GM19467 (cell line): ENCODE results near the gene DNAAF5.

Experiments
- ATAC-seq: cut with Tn5 transposase; IDR thresholded peaks from one replicate; pipeline ENCODE4 v1.9.1; 2021; ENCODE audit warnings: mild to moderate bottlenecking, moderate library complexity; ENCODE audit not compliant: unreplicated experiment

Gene DNAAF5

DNA sequence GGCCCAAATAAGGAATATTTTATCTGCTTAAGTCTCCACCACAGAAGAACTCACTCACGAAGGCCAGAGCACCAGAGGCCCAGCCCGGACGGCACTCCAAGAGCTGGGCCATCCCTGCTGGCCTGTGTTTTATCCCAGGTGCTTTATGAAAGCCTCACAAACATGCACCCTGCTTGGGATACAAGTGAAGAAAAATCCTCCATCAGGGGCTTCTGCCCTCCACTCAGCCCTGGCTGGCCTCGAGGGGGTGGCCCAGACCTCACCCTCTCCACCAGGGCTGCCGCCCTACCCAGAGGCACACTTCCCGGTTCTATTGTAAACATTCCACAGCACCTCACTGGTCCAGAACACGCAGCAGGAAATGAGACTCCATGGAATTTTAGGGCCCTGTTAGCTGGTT lies 19.8 kb upstream of the DNAAF5 start:
- no peak for ATAC-seq

DNA sequence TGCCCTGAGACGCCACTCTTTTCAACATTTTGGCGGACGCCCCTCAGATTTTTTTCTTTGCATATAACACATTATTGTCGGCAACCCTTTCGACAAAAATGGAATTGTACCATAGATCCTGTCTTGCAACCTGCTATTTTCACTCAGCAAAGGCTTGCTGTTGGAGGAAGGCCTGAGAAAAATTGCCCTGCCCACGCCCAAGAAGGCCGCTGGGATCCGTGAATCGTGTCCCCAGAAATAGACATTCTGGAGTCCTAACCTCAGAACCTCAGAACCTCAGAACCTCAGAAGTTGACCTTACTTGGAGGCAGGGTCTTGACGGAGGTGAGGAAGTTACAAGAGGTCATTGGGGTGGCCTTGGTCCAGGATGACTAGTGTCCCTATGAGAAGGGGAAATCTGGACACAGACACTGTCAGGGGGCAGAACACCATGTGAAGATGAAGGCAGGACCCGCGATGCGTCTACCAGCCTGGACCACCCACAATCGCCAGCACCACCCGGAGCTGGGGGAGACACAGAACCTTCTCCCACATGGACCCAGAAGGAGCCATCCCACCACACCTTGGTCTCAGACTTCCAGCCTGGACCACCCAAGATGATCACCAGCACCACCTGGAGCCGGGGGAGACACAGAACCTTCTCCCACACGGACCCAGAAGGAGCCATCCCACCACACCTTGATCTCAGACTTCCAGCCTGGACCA lies 19.1 kb upstream of the DNAAF5 start:
- no peak for ATAC-seq

- ATAC-seq: no peak
Measured at GRCh38 chr7:710161-710560, 16.3 kb upstream of the DNAAF5 start.

DNA sequence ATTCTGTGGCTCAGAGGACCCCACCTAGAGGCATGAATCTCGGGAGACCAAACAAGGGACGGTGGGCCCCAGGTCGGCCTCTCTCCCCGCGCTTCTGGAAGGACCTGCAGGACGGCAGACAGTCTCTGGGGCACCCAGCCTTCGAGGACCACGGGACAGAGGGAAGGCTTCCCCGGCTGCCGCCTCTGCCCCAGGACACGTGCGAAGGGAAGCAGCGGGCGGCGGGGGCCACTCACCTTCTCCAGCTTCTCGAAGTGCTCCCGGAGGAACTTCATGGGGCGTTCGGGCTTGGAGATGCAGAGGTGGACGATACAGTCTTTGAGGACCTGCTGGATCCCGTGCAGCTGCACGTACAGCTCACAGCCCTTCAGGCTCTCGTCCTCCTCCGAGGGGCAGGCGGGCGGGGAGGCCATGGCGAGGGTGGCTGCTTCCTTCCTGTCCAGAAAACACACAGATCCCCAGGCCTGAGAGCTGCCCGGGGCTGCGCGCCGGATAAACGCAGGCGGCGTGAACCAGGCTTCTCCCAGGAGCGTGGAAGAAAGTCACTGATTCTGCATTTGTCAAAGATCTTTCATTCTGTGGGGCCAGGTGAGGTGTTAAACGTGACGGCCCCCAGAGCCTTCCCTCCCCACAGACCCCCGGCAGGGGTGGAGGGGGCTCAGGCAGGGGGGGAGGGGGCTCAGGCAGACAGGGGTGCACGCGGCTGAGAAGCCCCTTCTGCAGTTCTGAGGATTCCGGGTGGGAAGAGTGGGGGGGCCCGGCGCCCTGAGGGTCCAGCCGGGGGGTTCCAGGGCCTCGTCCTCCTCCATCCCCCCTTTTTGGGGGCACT lies 15.2 kb upstream of the DNAAF5 start:
- ATAC-seq: no peak

- no peak for ATAC-seq
Measured at GRCh38 chr7:711922-712380, 14.5 kb upstream of the DNAAF5 start.

DNA sequence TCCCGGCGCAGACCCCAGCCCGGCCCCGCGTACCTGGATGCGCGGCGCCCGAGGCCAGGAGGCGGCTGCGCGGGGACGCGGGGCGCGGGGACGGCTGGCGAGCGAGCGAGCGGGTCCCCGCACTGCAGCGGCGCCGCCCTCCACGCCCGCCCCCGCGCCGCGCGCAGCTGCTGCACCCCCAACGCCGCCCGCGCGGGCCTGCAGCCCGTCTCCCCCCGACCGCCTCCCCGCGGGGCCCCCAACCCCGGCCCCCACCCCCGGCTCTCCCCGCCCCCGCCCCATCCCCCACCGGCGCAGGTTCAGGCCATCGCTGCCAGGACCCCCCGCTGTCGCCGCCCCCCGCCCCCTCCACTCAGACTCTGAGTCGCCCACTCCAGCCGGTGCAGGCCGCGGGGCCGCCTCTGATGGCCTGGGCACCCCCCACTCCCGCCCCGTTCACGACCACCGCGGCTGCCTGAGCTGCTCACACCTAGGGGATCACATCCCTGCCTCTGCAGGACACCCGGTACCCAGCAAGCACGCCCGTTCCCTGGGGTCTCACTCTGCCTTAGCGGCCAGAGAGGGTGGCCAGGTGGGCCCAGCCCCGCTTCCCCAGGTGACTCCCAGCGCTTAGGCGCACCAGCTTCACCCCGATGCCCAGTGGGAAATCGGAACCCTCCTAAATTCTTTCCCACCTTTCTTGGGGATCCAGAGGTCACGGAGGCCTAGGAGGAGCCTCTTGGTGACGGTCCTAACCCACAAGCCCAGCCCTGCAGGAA lies 13.9 kb upstream of the DNAAF5 start:
- no peak for ATAC-seq

DNA sequence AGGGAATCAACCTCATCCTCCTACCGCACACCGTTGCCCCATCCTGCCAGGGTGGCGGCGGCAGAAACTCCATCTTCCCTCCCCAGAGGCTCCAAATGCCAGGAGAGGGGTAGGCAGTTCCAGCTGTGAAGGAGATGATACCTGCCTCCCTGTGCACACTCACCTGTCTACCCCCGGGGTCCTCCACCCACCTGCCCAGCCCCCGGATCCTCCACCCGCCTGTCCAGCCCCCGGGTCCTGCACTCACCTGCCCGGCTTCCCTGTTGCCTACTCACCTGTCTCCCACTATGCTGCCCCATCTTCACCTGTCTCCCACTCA lies 13.4 kb upstream of the DNAAF5 start:
- ATAC-seq: no peak

- ATAC-seq: no peak
Measured at GRCh38 chr7:713488-714230, 12.8 kb upstream of the DNAAF5 start.

GRCh38 chr7:714251-714671 lies 12.2 kb upstream of the DNAAF5 start:
- no peak for ATAC-seq

- no peak for ATAC-seq
Measured at GRCh38 chr7:716222-716621, 10.3 kb upstream of the DNAAF5 start.

- no peak for ATAC-seq
Measured at GRCh38 chr7:716636-717035, 9.9 kb upstream of the DNAAF5 start.

- ATAC-seq: no peak
Measured at GRCh38 chr7:721619-722248, 4.8 kb upstream of the DNAAF5 start.

- no peak for ATAC-seq
Measured at GRCh38 chr7:723541-723940, 3.0 kb upstream of the DNAAF5 start.

- ATAC-seq: no peak
Measured at GRCh38 chr7:724298-724697, 2.2 kb upstream of the DNAAF5 start.

- no peak for ATAC-seq
Measured at GRCh38 chr7:725223-726005, 1.1 kb upstream of the DNAAF5 start.

GRCh38 chr7:726854-727103 lies 280 bp downstream of the DNAAF5 start:
- peak; percentile 18 for ATAC-seq

DNA sequence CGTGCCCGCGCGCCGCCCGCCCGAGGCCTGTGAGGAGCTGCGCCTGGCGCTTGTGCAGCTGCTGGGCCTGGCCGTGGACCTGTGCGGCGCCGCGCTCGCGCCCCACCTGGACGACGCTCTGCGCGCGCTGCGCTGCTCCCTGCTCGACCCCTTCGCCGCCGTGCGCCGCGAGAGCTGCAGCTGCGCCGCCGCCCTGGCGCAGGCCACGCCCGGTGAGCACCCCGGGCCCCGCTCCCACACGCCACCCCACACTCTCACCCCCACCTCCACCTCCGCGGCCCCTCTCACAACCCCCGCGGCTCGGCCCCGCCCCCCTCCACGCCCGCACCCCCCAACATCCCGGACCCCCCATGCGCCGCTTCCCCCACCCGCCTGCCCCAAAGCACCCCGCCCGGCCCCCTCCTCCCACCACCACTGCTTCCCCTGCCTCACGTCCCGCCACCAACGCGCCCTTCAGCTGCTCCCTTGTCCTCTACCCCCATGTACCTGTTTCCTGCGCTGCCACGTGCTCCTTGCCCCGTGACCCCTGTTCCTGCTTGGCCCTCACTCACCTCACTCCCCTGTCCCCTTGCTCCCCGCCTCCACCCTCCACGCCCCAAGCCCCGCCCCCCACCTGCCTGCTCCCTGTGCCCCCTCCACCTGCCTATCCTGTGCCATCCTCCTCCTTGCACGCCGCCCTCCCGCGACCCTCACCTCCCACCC lies 756 bp downstream of the DNAAF5 start, which contains the start of gene PRKAR1B:
Gene PRKAR1B, minus strand, starts transcription at position 178 of the 702 bp plus-strand sequence. CDS start 15,776 bp downstream, outside the sequence.
- ATAC-seq: peak; percentile 34

- ATAC-seq: no peak
Measured at GRCh38 chr7:727806-728460, 1.4 kb downstream of the DNAAF5 start.

DNA sequence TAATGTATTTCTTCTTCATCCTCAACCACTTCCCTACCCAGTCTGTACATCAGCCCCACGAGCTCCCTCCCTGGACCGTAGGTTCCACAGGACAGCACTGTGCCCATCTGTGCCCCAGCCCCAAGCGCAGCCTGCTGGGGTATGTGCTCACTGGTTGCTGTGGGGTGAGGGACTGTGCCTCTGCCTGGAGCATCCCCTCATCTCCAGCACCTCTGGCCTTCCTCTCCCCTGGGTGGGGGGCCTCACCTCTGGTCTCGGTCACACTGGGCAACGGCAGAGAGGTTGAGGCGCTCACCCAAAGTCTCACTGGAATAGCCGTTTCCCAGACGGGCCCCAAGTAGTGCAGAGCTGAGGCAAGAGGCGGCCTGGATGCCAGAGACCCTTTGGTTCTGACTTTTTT lies 2.1 kb downstream of the DNAAF5 start:
- ATAC-seq: no peak
